OCI-LY1 (cell line): ENCODE results near the gene SMCP.

ENCODE experiments used
- H2AFZ ChIP-seq: fragments of 200-600 bp; sonication (generic), shearing (Covaris generic); 2 replicates; pipeline ENCODE4 v1.6.0; 2014; ENCODE audit warnings: antibody characterized with exemption, mild to moderate bottlenecking, low read length
- H3F3A ChIP-seq: fragments of 200-600 bp; sonication (generic), shearing (Covaris generic); 2 replicates; pipeline ENCODE4 v1.6.0; 2014; ENCODE audit warnings: mild to moderate bottlenecking, antibody characterized with exemption, low read length, moderate library complexity; ENCODE audit not compliant: insufficient read depth
- H3K27ac ChIP-seq: fragments of 200-600 bp; sonication (generic); 2 replicates; pipeline ENCODE4 v1.5.1; 2014; ENCODE audit warnings: low read length, mixed run types, mild to moderate bottlenecking, low read depth; ENCODE audit not compliant: poor library complexity, severe bottlenecking
- H3K27me3 ChIP-seq: fragments of 200-600 bp; sonication (generic); 2 replicates; pipeline ENCODE4 v1.6.0; 2014; ENCODE audit warnings: antibody characterized with exemption, mild to moderate bottlenecking, low read length, moderate library complexity; ENCODE audit not compliant: insufficient read depth
- H3K36me3 ChIP-seq: fragments of 200-600 bp; sonication (generic); 2 replicates; pipeline ENCODE4 v1.6.1; 2014; ENCODE audit warnings: mild to moderate bottlenecking, antibody characterized with exemption, low read length, moderate library complexity, mixed read lengths; ENCODE audit not compliant: insufficient read depth
- H3K4me1 ChIP-seq: fragments of 200-600 bp; sonication (generic); 2 replicates; pipeline ENCODE4 v1.5.1; 2014; ENCODE audit warnings: mild to moderate bottlenecking, low read length, moderate library complexity; ENCODE audit not compliant: insufficient read depth, severe bottlenecking
- H3K4me2 ChIP-seq: fragments of 200-600 bp; sonication (generic), shearing (Covaris generic); 2 replicates; pipeline ENCODE4 v1.6.1; 2014; ENCODE audit warnings: low read length
- H3K4me3 ChIP-seq: fragments of 200-600 bp; sonication (generic); 2 replicates; pipeline ENCODE4 v1.5.1; 2014; ENCODE audit warnings: low read length, low read depth, mild to moderate bottlenecking, mixed read lengths; ENCODE audit not compliant: poor library complexity, severe bottlenecking
- H3K79me2 ChIP-seq: fragments of 200-600 bp; shearing (Covaris generic); 2 replicates; pipeline ENCODE4 v1.6.1; 2016; ENCODE audit warnings: mixed run types, low read length, mixed read lengths; ENCODE audit not compliant: insufficient read depth
- H3K9ac ChIP-seq: fragments of 200-600 bp; sonication (generic), shearing (Covaris generic); 2 replicates; pipeline ENCODE4 v1.6.1; 2014; ENCODE audit warnings: mild to moderate bottlenecking, low read length, mixed read lengths
- H3K9me2 ChIP-seq: fragments of 200-600 bp; sonication (generic), shearing (Covaris generic); 2 replicates; pipeline ENCODE4 v1.6.1; 2014; ENCODE audit warnings: low read depth, mild to moderate bottlenecking, low read length, mixed read lengths
- H3K9me3 ChIP-seq: fragments of 200-600 bp; shearing (Covaris generic); 2 replicates; pipeline ENCODE4 v1.6.1; 2014; ENCODE audit warnings: low read length, mixed read lengths
- H4K20me1 ChIP-seq: fragments of 200-600 bp; sonication (generic), shearing (Covaris generic); 2 replicates; pipeline ENCODE4 v1.6.0; 2016; ENCODE audit warnings: mild to moderate bottlenecking, low read length; ENCODE audit not compliant: insufficient read depth
- EZH2 ChIP-seq: fragments of 200-600 bp; sonication (generic), shearing (Covaris generic); IDR thresholded peaks from 2 replicates; pipeline ENCODE4 v1.8.0; 2017; ENCODE audit warnings: borderline replicate concordance, mixed run types, mild to moderate bottlenecking, antibody characterized with exemption, low read length, moderate library complexity, mixed read lengths
- TF ChIP-seq, protein P1 (sequence below): fragments of 200-600 bp; sonication (generic), shearing (Covaris generic); IDR thresholded peaks from 2 replicates; pipeline ENCODE4 v1.5.1; 2017; ENCODE audit warnings: mild to moderate bottlenecking, antibody characterized with exemption, low read length, moderate library complexity, mixed read lengths

SMCP gene

DNA sequence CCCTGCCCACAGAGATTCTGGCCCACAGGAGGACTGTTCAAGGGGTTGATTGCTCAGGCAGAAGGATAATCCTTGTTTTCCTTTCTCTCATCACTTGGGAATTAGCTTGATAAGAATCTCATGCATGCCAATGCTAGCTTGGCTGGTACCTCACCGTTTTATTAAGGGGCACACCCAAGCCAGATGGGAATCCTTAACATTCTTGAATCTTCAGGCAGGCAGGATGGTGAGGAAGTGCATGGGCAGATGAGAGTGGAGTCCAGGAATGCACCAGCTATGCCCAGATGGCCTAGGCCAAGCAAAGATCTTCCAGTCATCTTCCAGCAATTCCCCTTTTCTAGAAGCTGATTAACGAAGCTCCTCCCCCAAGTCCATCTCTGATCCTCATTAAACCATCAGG lies 22.5 kb upstream of the SMCP start:
- no peaks in the 10 kb centered on the region for H3K79me2 ChIP-seq

DNA sequence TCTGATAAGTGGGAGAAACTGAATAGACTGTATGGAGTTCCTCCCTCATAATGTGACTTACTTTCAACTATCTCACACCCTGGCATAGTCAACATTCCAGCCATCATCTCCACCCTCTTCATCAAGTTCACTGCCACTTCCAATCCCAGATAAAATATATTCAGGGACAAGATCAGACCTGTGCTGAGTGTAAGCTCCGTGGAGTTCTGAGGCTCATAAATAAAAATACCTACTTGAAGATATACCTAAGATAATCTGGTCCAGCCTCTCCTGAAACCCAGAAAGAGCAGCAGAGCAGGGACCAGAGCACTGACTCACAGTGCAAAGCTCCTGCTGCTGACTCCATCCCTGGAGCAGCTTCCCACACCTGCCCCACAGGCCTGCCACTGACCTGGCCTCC lies 20.1 kb upstream of the SMCP start:
- Histone ChIP-seq H3K27me3 (no peaks in the 10 kb centered on the region), H3K79me2 (no peaks in the 10 kb centered on the region), H3K9me2 (no peaks in the 10 kb centered on the region), H3K4me2 (no peak overlapping the region), H2AFZ (no peak overlapping the region), H3K9ac (no peak overlapping the region), H3K27ac (no peak overlapping the region), H3K9me3 (no peaks in the 10 kb centered on the region), H3K4me1 (no peaks in the 10 kb centered on the region), H3K36me3 (no peaks in the 10 kb centered on the region), H3K4me3 (no peak overlapping the region), H3F3A (no peaks in the 10 kb centered on the region), H4K20me1 (no peaks in the 10 kb centered on the region)
- TF ChIP-seq, protein P1, sequence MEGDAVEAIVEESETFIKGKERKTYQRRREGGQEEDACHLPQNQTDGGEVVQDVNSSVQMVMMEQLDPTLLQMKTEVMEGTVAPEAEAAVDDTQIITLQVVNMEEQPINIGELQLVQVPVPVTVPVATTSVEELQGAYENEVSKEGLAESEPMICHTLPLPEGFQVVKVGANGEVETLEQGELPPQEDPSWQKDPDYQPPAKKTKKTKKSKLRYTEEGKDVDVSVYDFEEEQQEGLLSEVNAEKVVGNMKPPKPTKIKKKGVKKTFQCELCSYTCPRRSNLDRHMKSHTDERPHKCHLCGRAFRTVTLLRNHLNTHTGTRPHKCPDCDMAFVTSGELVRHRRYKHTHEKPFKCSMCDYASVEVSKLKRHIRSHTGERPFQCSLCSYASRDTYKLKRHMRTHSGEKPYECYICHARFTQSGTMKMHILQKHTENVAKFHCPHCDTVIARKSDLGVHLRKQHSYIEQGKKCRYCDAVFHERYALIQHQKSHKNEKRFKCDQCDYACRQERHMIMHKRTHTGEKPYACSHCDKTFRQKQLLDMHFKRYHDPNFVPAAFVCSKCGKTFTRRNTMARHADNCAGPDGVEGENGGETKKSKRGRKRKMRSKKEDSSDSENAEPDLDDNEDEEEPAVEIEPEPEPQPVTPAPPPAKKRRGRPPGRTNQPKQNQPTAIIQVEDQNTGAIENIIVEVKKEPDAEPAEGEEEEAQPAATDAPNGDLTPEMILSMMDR, result no peak
- no peak for TF ChIP-seq EZH2

More for the DNA sequence above, 22.5 kb upstream of the SMCP start:
- no peaks in the 10 kb centered on the region for H3K4me1 ChIP-seq
- H3K9me2 ChIP-seq, result no peaks in the 10 kb centered on the region
- H3K27ac ChIP-seq, result no peak overlapping the region
- no peak overlapping the region for H3K9ac ChIP-seq
- no peaks in the 10 kb centered on the region for H3K36me3 ChIP-seq
- no peak overlapping the region for H3K4me3 ChIP-seq
- no peaks in the 10 kb centered on the region for H3K9me3 ChIP-seq
- no peak overlapping the region for H2AFZ ChIP-seq
- H4K20me1 ChIP-seq, result no peaks in the 10 kb centered on the region
- no peak for TF ChIP-seq EZH2
- TF ChIP-seq, protein P1, result no peak
- H3F3A ChIP-seq, result no peaks in the 10 kb centered on the region
- H3K27me3 ChIP-seq, result no peaks in the 10 kb centered on the region
- no peak overlapping the region for H3K4me2 ChIP-seq

DNA sequence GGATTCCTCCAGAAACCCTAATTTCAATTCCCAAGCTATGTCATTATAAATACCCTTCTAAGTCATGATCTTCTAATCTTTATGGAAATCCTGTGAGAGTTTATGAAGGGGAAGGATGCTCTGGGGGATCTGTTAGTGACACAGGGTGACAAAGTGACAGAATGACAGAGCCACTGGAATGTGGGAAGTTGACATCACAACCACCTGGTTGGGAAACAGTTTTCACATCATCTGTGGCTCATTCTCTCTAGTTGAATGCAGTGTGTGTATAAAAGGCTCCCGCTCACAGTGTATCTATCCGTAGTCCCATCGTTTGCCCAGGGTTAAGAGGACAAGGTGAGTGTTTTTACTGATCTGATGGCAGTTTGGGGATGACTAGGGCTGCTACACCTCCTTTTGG lies 18.4 kb upstream of the SMCP start, which contains the start of gene LCE7A:
Gene LCE7A (plus strand): TSS at position 301 of the 400 bp plus-strand sequence. CDS start 702 bp downstream, outside the sequence.
- no peaks in the 10 kb centered on the region for H3K36me3 ChIP-seq
- H3K9me2 ChIP-seq, result no peaks in the 10 kb centered on the region
- no peaks in the 10 kb centered on the region for H3F3A ChIP-seq
- no peaks in the 10 kb centered on the region for H3K4me1 ChIP-seq
- H4K20me1 ChIP-seq, result no peaks in the 10 kb centered on the region
- no peaks in the 10 kb centered on the region for H3K79me2 ChIP-seq
- no peaks in the 10 kb centered on the region for H3K27me3 ChIP-seq
- H3K9me3 ChIP-seq, result no peaks in the 10 kb centered on the region
- TF ChIP-seq EZH2, result no peak
- TF ChIP-seq, protein P1, result no peak
- H3K4me2 ChIP-seq, result no peak within 1 kb of the TSS
- no peak within 1 kb of the TSS for H3K9ac ChIP-seq
- no peak within 1 kb of the TSS for H3K4me3 ChIP-seq
- H3K27ac ChIP-seq, result no peak within 1 kb of the TSS
- no peak within 1 kb of the TSS for H2AFZ ChIP-seq
